ENCODE measurements around the gene BACE1-AS.

Gene BACE1-AS

DNA sequence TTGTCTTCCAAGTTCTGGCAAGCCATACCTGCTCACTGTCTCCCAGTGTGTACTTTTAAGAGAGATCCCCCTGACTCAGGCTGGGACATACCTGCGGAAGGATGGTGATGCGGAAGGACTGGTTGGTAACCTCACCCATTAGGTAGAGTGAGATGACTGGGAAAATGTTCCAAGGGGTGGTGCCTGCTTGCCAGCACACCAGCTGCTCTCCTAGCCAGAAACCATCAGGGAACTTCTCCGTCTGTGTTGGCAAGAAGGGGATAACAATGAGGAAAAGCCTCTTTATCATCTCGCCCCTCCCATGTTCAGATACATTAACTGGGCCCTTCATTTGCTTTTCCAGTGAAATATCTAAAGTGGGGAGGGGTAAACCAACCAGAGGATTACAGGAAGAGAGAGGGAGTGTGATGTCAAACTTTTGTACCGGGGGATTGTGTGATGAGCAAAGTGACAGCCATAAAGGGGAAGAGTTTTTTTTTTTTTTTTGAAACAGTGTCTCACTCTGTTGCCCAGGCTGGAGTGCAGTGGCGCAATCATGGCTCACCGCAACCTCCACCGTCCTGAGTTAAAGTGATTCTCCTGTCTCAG lies at the start of gene BACE1-AS:
BACE1-AS (plus strand) TSS at position 538 of the 588 bp plus-strand sequence.
- H3K4me1 Mint-ChIP-seq: no peaks in the 10 kb centered on the region
- TF ChIP-seq, protein P1, sequence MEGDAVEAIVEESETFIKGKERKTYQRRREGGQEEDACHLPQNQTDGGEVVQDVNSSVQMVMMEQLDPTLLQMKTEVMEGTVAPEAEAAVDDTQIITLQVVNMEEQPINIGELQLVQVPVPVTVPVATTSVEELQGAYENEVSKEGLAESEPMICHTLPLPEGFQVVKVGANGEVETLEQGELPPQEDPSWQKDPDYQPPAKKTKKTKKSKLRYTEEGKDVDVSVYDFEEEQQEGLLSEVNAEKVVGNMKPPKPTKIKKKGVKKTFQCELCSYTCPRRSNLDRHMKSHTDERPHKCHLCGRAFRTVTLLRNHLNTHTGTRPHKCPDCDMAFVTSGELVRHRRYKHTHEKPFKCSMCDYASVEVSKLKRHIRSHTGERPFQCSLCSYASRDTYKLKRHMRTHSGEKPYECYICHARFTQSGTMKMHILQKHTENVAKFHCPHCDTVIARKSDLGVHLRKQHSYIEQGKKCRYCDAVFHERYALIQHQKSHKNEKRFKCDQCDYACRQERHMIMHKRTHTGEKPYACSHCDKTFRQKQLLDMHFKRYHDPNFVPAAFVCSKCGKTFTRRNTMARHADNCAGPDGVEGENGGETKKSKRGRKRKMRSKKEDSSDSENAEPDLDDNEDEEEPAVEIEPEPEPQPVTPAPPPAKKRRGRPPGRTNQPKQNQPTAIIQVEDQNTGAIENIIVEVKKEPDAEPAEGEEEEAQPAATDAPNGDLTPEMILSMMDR (IDR thresholded peaks at IDR 0.05): no peak
- no peak within 1 kb of the TSS for H3K4me3 Mint-ChIP-seq
- DNase-seq: no peak
- H3K9me3 Mint-ChIP-seq: no peaks in the 10 kb centered on the region
- H3K27me3 Mint-ChIP-seq (ENCODE audit: low read depth, poor library complexity): no peaks in the 10 kb centered on the region
- peak within 1 kb of the TSS; percentile 56 for H3K27ac Mint-ChIP-seq
- H3K36me3 Mint-ChIP-seq (ENCODE audit: low read depth): peaks cover 75% of the 10 kb centered on the region

DNA sequence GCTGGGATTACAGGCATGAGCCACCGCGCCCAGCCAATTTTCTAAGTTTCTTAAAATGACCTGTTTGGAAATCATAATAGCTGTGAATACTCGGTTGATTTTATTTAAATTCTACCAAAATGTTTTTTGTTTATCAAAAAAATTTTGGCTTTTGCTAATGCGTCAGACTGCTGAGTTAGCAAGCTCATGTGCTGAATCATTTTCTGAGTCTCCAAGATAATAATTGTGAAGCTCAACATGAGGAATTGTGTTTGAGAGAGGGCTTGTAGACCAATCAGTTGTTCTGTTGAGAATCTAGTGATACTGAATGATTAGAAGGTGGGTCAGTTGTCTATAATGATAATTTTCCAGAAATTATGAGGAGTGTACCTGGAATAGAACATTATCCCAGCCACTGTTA lies 42.8 kb upstream of the BACE1-AS start:
- Mint-ChIP-seq H3K27ac (no peak overlapping the region), H3K36me3 (ENCODE audit: low read depth) (peaks cover 67% of the 10 kb centered on the region), H3K4me3 (no peak overlapping the region), H3K4me1 (no peaks in the 10 kb centered on the region), H3K27me3 (ENCODE audit: low read depth, poor library complexity) (no peaks in the 10 kb centered on the region), H3K9me3 (peaks cover 6% of the 10 kb centered on the region)
- TF ChIP-seq, protein P1 (IDR thresholded peaks at IDR 0.05): no peak
- no peak for DNase-seq

DNA sequence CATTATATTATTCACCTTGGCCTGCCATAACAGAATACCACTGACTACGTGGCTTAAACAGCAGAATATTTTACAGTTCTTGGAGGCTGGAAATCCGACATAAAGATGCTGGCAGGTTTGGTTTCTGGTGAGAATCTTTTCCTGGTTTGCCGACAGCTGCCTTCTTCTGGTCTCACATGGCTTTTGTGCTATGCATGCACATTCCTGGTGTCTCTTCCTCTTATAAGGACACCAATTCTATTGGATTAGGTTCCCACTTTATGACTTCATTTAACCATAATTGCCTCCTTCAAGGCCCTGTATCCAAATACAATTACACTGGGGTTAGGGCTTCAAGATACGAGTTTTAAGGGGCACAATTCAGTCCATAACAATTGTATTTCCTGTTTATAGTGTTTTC lies 41.6 kb upstream of the BACE1-AS start:
- no peaks in the 10 kb centered on the region for H3K4me1 Mint-ChIP-seq
- peaks cover 63% of the 10 kb centered on the region for H3K36me3 Mint-ChIP-seq (ENCODE audit: low read depth)
- H3K9me3 Mint-ChIP-seq: peaks cover 6% of the 10 kb centered on the region
- TF ChIP-seq, protein P1 (IDR thresholded peaks at IDR 0.05): no peak
- DNase-seq: no peak
- no peaks in the 10 kb centered on the region for H3K27me3 Mint-ChIP-seq (ENCODE audit: low read depth, poor library complexity)
- H3K27ac Mint-ChIP-seq: no peak overlapping the region
- H3K4me3 Mint-ChIP-seq: no peak overlapping the region

DNA sequence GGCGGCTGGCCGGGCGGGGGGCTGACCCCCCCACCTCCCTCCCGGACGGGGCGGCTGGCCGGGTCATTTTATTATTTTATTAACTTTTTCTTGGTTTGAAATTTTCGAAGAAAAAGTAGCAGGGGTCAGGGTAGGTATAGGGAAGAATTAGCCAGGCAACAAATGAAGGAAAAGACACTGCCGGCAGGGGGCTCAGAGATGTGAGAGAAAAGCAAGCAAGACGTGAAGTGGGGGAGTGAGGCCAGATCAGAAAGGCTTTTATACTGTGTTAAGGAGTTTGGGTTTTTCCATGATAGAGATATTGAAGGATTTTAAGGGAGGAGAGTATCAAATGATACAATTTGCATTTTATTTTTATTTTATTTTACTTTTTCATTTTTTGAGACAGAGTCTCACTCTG lies 39.6 kb upstream of the BACE1-AS start:
- peaks cover 6% of the 10 kb centered on the region for H3K9me3 Mint-ChIP-seq
- no peaks in the 10 kb centered on the region for H3K27me3 Mint-ChIP-seq (ENCODE audit: low read depth, poor library complexity)
- peaks cover 63% of the 10 kb centered on the region for H3K36me3 Mint-ChIP-seq (ENCODE audit: low read depth)
- peak overlapping the region; percentile 15 for H3K27ac Mint-ChIP-seq
- no peak overlapping the region for H3K4me3 Mint-ChIP-seq
- no peaks in the 10 kb centered on the region for H3K4me1 Mint-ChIP-seq
- no peak for DNase-seq
- TF ChIP-seq, protein P1 (IDR thresholded peaks at IDR 0.05): no peak

DNA sequence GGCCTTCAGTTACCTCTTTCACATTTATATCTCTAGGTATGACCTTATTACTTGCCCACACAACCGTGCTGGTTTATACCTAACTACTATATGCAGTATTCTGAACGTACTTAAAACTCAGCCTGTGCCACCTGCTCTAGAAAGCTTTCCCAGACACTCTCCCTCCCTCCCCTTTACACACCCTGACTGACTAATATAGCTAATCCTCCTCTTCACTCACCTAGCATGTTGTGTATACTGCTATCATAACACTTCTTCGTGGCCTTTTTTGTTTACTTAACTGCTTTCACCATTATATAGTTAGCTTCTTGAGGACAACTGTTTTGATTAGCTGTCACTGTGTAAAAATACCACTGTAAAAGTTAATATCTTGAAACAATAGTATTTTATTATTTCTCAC lies 35.2 kb upstream of the BACE1-AS start:
- Mint-ChIP-seq H3K9me3 (no peaks in the 10 kb centered on the region), H3K27me3 (ENCODE audit: low read depth, poor library complexity) (no peaks in the 10 kb centered on the region), H3K4me3 (no peak overlapping the region), H3K4me1 (no peaks in the 10 kb centered on the region), H3K27ac (no peak overlapping the region), H3K36me3 (ENCODE audit: low read depth) (peaks cover 75% of the 10 kb centered on the region)
- DNase-seq: no peak
- TF ChIP-seq, protein P1 (IDR thresholded peaks at IDR 0.05): no peak

DNA sequence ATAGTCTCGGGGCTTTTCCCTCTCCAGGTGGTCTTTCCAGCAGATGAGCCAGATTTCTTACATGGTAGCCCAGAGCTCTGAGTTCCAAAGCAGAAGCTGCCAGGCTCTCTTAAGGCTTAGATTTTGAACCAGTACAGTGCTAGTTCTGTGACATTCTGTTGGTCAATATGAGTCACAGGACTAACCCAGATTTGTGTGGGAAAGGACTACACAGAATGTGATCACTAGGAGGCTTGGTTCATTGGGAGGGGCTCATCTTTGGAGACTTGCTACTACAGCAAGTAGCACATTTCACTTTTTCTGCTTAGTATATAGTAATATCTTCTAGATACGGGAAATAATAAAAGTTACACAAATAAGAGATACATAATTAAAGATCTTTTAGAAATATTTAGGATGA lies 34.6 kb upstream of the BACE1-AS start:
- no peak for DNase-seq
- no peak overlapping the region for H3K4me3 Mint-ChIP-seq
- TF ChIP-seq, protein P1 (IDR thresholded peaks at IDR 0.05): no peak

More for the DNA sequence above, 34.6 kb upstream of the BACE1-AS start:
- H3K36me3 Mint-ChIP-seq (ENCODE audit: low read depth): peaks cover 74% of the 10 kb centered on the region
- H3K27me3 Mint-ChIP-seq (ENCODE audit: low read depth, poor library complexity): no peaks in the 10 kb centered on the region
- H3K9me3 Mint-ChIP-seq: no peaks in the 10 kb centered on the region
- no peaks in the 10 kb centered on the region for H3K4me1 Mint-ChIP-seq
- H3K27ac Mint-ChIP-seq: no peak overlapping the region
